GM21528 (cell line): ENCODE results near the gene TUBA1A.
A peak's percentile ranks its signal among the peaks of the same experiment; 100 is the strongest.
"Not testable (repeated sequence)": the region's sequence is repeated elsewhere in the genome, so short reads cannot be mapped to it uniquely, and the experiment has no call there.

ENCODE experiments used
- ATAC-seq: cut with Tn5 transposase; IDR thresholded peaks from one replicate; pipeline ENCODE4 v1.9.1; 2021; ENCODE audit warnings: mild to moderate bottlenecking, moderate library complexity; ENCODE audit not compliant: unreplicated experiment, low FRiP score

The TUBA1A gene

GRCh38 chr12:49188916-49189367 lies at the start of gene TUBA1A:
TSS of gene TUBA1A (minus strand) at chr12:49189080. CDS start at chr12:49188979, 101 bp downstream.
- ATAC-seq, result peak; percentile 84

- no peak for ATAC-seq
Observed at GRCh38 chr12:49236423-49236822, 47.5 kb upstream of the TUBA1A start.

GRCh38 chr12:49233842-49234526 lies 45.1 kb upstream of the TUBA1A start:
- ATAC-seq, result no peak

- no peak for ATAC-seq
Observed at GRCh38 chr12:49232940-49233841, 44.3 kb upstream of the TUBA1A start.

- ATAC-seq, result no peak
Observed at GRCh38 chr12:49231878-49232655, 43.2 kb upstream of the TUBA1A start.

- no peak for ATAC-seq
Observed at GRCh38 chr12:49230805-49231194, 41.9 kb upstream of the TUBA1A start.

GRCh38 chr12:49230176-49230804 lies 41.4 kb upstream of the TUBA1A start:
- no peak for ATAC-seq

- no peak for ATAC-seq
Observed at GRCh38 chr12:49228653-49229052, 39.8 kb upstream of the TUBA1A start.

- no peak for ATAC-seq
Observed at GRCh38 chr12:49227713-49228112, 38.8 kb upstream of the TUBA1A start.

GRCh38 chr12:49225576-49226166 lies 36.8 kb upstream of the TUBA1A start:
- no peak for ATAC-seq

- no peak for ATAC-seq
Observed at GRCh38 chr12:49223590-49224369, 34.9 kb upstream of the TUBA1A start.

GRCh38 chr12:49223122-49223521 lies 34.2 kb upstream of the TUBA1A start:
- ATAC-seq, result no peak

GRCh38 chr12:49220972-49221371 lies 32.1 kb upstream of the TUBA1A start:
- no peak for ATAC-seq

- ATAC-seq, result no peak
Observed at GRCh38 chr12:49219417-49220026, 30.6 kb upstream of the TUBA1A start.

GRCh38 chr12:49212572-49212971 lies 23.7 kb upstream of the TUBA1A start:
- ATAC-seq, result no peak

GRCh38 chr12:49210703-49211102 lies 21.8 kb upstream of the TUBA1A start:
- not testable (repeated sequence) for ATAC-seq

GRCh38 chr12:49208676-49209075 lies 19.8 kb upstream of the TUBA1A start:
- ATAC-seq, result no peak

- ATAC-seq, result no peak
Observed at GRCh38 chr12:49208146-49208545, 19.3 kb upstream of the TUBA1A start.

- ATAC-seq, result no peak
Observed at GRCh38 chr12:49206389-49206788, 17.5 kb upstream of the TUBA1A start.
